H1 (cell line): ENCODE results near the gene HOOK1. TPM values are rescaled to one million over a fixed set of nuclear protein-coding genes. Genes with fewer than 3 reads are reported as not detected.
"Not testable (repeated sequence)": the region's sequence is repeated elsewhere in the genome, so short reads cannot be mapped to it uniquely, and the experiment has no call there.

Source experiments
- CTCF ChIA-PET: fragments of 300-600 bp; sonication (Branson Sonifier 250); formaldehyde crosslinking; loops from one replicate; lab custom pipeline; 2021; ENCODE audit not compliant: partially characterized antibody; lab: Charles Lee
- POLR2A ChIA-PET: fragments of 300-600 bp; sonication (Branson Sonifier 250); formaldehyde crosslinking; loops from one replicate; lab custom pipeline; 2021; ENCODE audit warnings: inconsistent platforms; ENCODE audit not compliant: partially characterized antibody; lab: Charles Lee
- DNase-seq, 2 experiments: peaks; one replicate each; pipeline versions ENCODE4 v3.0.0 to v3.0.0-alpha.2; 2010 to 2022; ENCODE audit warnings: low spot score in 2 of 2, low read depth in 1 of 2, mixed read lengths in 1 of 2
- FAIRE-seq: peaks from 2 replicates; lab custom pipeline; 2011; peaks lifted over from hg19 to GRCh38; lab: Jason Lieb, UNC
- H2AFZ ChIP-seq: 2 replicates; pipeline ENCODE4 v1.8.1; 2012; ENCODE audit warnings: low read length, inconsistent platforms
- H2AK5ac ChIP-seq: 2 replicates; pipeline ENCODE4 v1.6.1; 2013; ENCODE audit warnings: low read depth, low read length
- H2BK120ac ChIP-seq: replicated peaks from 2 replicates; pipeline ENCODE3; 2013; ENCODE audit warnings: low read depth, low read length, inconsistent platforms
- H2BK12ac ChIP-seq: 2 replicates; pipeline ENCODE4 v1.6.1; 2013; ENCODE audit warnings: low read depth, low read length
- H2BK15ac ChIP-seq: 2 replicates; pipeline ENCODE4 v1.6.1; 2013; ENCODE audit warnings: low read length
- H2BK20ac ChIP-seq: 2 replicates; pipeline ENCODE4 v1.6.1; 2013; ENCODE audit warnings: low read length
- H2BK5ac ChIP-seq: 2 replicates; pipeline ENCODE4 v1.6.1; 2013; ENCODE audit warnings: low read depth, low read length
- H3K14ac ChIP-seq: 2 replicates; pipeline ENCODE4 v1.6.1; 2013; ENCODE audit warnings: inconsistent platforms; ENCODE audit not compliant: insufficient read length
- H3K18ac ChIP-seq: 2 replicates; pipeline ENCODE4 v1.6.1; 2013; ENCODE audit warnings: low read length; ENCODE audit errors: extremely low read depth
- H3K23ac ChIP-seq: 2 replicates; pipeline ENCODE4 v1.6.1; 2013; ENCODE audit warnings: inconsistent platforms; ENCODE audit not compliant: insufficient read length
- H3K23me2 ChIP-seq: 2 replicates; pipeline ENCODE4 v1.6.1; 2013; ENCODE audit warnings: low read depth, low read length
- H3K27ac ChIP-seq: 2 replicates; pipeline ENCODE4 v1.6.1; 2011; ENCODE audit warnings: low read depth, low read length, inconsistent platforms
- H3K27me3 ChIP-seq, 4 experiments: replicated peaks in 1 of 4; 1 replicate in 1 of 4; 2 replicates in 3 of 4; pipeline versions ENCODE4 v1.6.1 to v1.8.1; 2011 to 2013; ENCODE audit warnings: low read length in 3 of 4, mild to moderate bottlenecking in 3 of 4, inconsistent platforms in 2 of 4, mixed read lengths in 2 of 4, moderate library complexity in 1 of 4; ENCODE audit not compliant: control insufficient read depth in 3 of 4, insufficient read depth in 3 of 4; ENCODE audit errors: extremely low read depth in 1 of 4
- H3K36me3 ChIP-seq, 4 experiments: 2 replicates each; pipeline versions ENCODE4 v1.6.1 to v1.8.1; 2011 to 2013; ENCODE audit warnings: mild to moderate bottlenecking in 4 of 4, low read length in 3 of 4, moderate library complexity in 2 of 4, control low read depth in 1 of 4, inconsistent platforms in 1 of 4; ENCODE audit not compliant: insufficient read depth in 4 of 4, control insufficient read depth in 2 of 4
- H3K4ac ChIP-seq: replicated peaks from 2 replicates; pipeline ENCODE3; 2013; ENCODE audit warnings: low read length, low read depth, mixed read lengths, inconsistent platforms; ENCODE audit not compliant: insufficient read length
- H3K4me1 ChIP-seq, 4 experiments: replicated peaks in 1 of 4; 1 replicate in 1 of 4; 2 replicates in 3 of 4; pipeline versions ENCODE4 v1.6.1 to v1.8.1; 2011 to 2013; ENCODE audit warnings: low read length in 3 of 4, inconsistent platforms in 2 of 4, mixed read lengths in 1 of 4; ENCODE audit not compliant: insufficient read depth in 4 of 4, control insufficient read depth in 3 of 4
- H3K4me2 ChIP-seq, 2 experiments: 2 replicates each; pipeline versions ENCODE4 v1.6.1 to v1.8.1; 2011 to 2013; ENCODE audit warnings: low read depth in 2 of 2, low read length in 2 of 2, control low read depth in 1 of 2, inconsistent platforms in 1 of 2, mild to moderate bottlenecking in 1 of 2; ENCODE audit not compliant: insufficient read depth in 1 of 2
- H3K4me3 ChIP-seq, 4 experiments: fragments of 200-600, 300-600 bp in 1 of 4; sonication (generic), shearing (Covaris generic), sonication (Bioruptor Twin) in 1 of 4; 2 replicates each; pipeline versions ENCODE4 v1.5.1 to v1.8.1; 2011 to 2016; ENCODE audit warnings: low read length in 4 of 4, low read depth in 3 of 4, control low read depth in 2 of 4, inconsistent platforms in 2 of 4, mild to moderate bottlenecking in 2 of 4, mixed read lengths in 1 of 4, moderate library complexity in 1 of 4; ENCODE audit not compliant: insufficient read depth in 2 of 4; ENCODE audit errors: extremely low read depth in 1 of 4
- H3K56ac ChIP-seq: replicated peaks from 2 replicates; pipeline ENCODE3; 2013; ENCODE audit warnings: low read depth, mild to moderate bottlenecking, mixed read lengths, low read length, inconsistent platforms; ENCODE audit not compliant: insufficient read length
- H3K79me1 ChIP-seq: 2 replicates; pipeline ENCODE4 v1.6.1; 2013; ENCODE audit warnings: low read depth, low read length, control low read depth
- H3K79me2 ChIP-seq, 2 experiments: 2 replicates each; pipeline versions ENCODE4 v1.6.1 to v1.8.1; 2012 to 2013; ENCODE audit warnings: low read length in 2 of 2, mild to moderate bottlenecking in 2 of 2, inconsistent platforms in 1 of 2; ENCODE audit not compliant: insufficient read depth in 2 of 2, control insufficient read depth in 1 of 2
- H3K9ac ChIP-seq, 4 experiments: replicated peaks in 1 of 4; 1 replicate in 1 of 4; 2 replicates in 3 of 4; pipeline versions ENCODE4 v1.6.1 to v1.8.1; 2011 to 2013; ENCODE audit warnings: low read depth in 3 of 4, low read length in 3 of 4, control low read depth in 2 of 4, mild to moderate bottlenecking in 2 of 4, moderate library complexity in 2 of 4, inconsistent platforms in 1 of 4; ENCODE audit errors: extremely low read depth in 1 of 4
- H3K9me3 ChIP-seq, 2 experiments: 2 replicates each; pipeline versions ENCODE4 v1.6.1 to v1.8.1; 2012 to 2013; ENCODE audit warnings: mild to moderate bottlenecking in 2 of 2, moderate library complexity in 2 of 2, control low read depth in 1 of 2, inconsistent platforms in 1 of 2, low read depth in 1 of 2, low read length in 1 of 2, mixed read lengths in 1 of 2; ENCODE audit not compliant: insufficient read depth in 2 of 2
- H4K20me1 ChIP-seq, 2 experiments: replicated peaks in 1 of 2; 2 replicates each; pipeline versions ENCODE3 to v1.8.1; 2011 to 2013; ENCODE audit warnings: inconsistent platforms in 2 of 2, low read length in 2 of 2, mild to moderate bottlenecking in 1 of 2; ENCODE audit not compliant: insufficient read depth in 2 of 2, control insufficient read depth in 1 of 2
- H4K5ac ChIP-seq: 2 replicates; pipeline ENCODE4 v1.6.1; 2013; ENCODE audit warnings: low read length, low read depth, mixed read lengths, inconsistent platforms; ENCODE audit not compliant: insufficient read length
- H4K8ac ChIP-seq: 2 replicates; pipeline ENCODE4 v1.8.0; 2013; ENCODE audit warnings: mild to moderate bottlenecking, moderate library complexity, low read length, inconsistent platforms; ENCODE audit not compliant: insufficient read depth; ENCODE audit errors: extremely low read depth
- H4K91ac ChIP-seq: replicated peaks from 2 replicates; pipeline ENCODE3; 2013; ENCODE audit warnings: low read length, mixed read lengths, inconsistent platforms; ENCODE audit not compliant: insufficient read length
- WGBS, 2 experiments: shearing (Covaris generic) in 1 of 2; methylation state at CpG; one replicate each; pipeline versions ENCODE4 v1.1.6 to v1.1.7; 2013 to 2015; ENCODE audit warnings: low lambda C conversion rate in 2 of 2, mixed read lengths in 2 of 2, inconsistent platforms in 1 of 2, low coverage in 1 of 2, missing lambda C conversion rate in 1 of 2; ENCODE audit not compliant: insufficient replicate concordance in 2 of 2, insufficient coverage in 1 of 2, insufficient read length in 1 of 2; ENCODE audit errors: extremely low coverage in 1 of 2, missing lambda C conversion rate in 1 of 2; 5-methylcytosine and 5-hydroxymethylcytosine counted together
- polyA plus RNA-seq, 7 experiments: library from polyadenylated mRNA; depleted of rRNA in 3 of 7; stranded (reverse) in 5 of 7; unstranded in 2 of 7; fragments of >200 nt in 5 of 7; fragments of 200-250 nt in 2 of 7; gene quantifications; 1 replicate in 5 of 7; 2 replicates in 1 of 7; 4 replicates in 1 of 7; pipeline versions ENCODE4 v1.2.1 to v1.2.3, GENCODE V29; 2011 to 2013; ENCODE audit warnings: missing spikeins in 2 of 7, mixed read lengths in 2 of 7
- total RNA-seq: library from RNA; stranded (reverse); fragmentation: NEBNext Ultra II Directional; extraction: Animal tissue kit (Norgen Biotek cat#: 25700); gene quantifications from 2 replicates; pipeline ENCODE4 v1.2.1, GENCODE V29; 2021

Gene HOOK1
- total and polyA plus RNA-seq, 2 of the 8 experiments (the other 6 are each of a cell fraction or from before 2014, with no cell fraction given): 5.6 to 34.5 TPM

GRCh38 chr1:59921258-59921899, 106.6 kb downstream of the HOOK1 start:
- H4K91ac ChIP-seq, H2BK15ac ChIP-seq, H2AK5ac ChIP-seq, H3K56ac ChIP-seq, DNase-seq, H3K4ac ChIP-seq, H3K14ac ChIP-seq, H3K18ac ChIP-seq, H3K79me2 ChIP-seq, H3K9ac ChIP-seq, H3K4me2 ChIP-seq, H2BK20ac ChIP-seq, H3K27me3 ChIP-seq, H2BK12ac ChIP-seq, H3K23ac ChIP-seq, H2AFZ ChIP-seq, POLR2A ChIA-PET, H3K27ac ChIP-seq, H4K5ac ChIP-seq, H3K79me1 ChIP-seq, FAIRE-seq, H3K23me2 ChIP-seq, H3K4me1 ChIP-seq, H3K4me3 ChIP-seq, H4K8ac ChIP-seq, H2BK5ac ChIP-seq, H3K9me3 ChIP-seq, H2BK120ac ChIP-seq, H4K20me1 ChIP-seq, H3K36me3 ChIP-seq: not testable (repeated sequence)
- 86% methylated on average over 6 of the region's 6 CpGs; no CpG with 5 or more reads in 1 of the 2 experiments for WGBS, 2 experiments
- CTCF ChIA-PET: interaction anchor here (1.6 to 3.6 kb wide), 3 partner anchors 20 to 36 kb away, joined by 4 to 14 read pairs (median 11); no protein-coding TSS in a partner anchor
